ENCODE data around the gene HIBADH.

Gene HIBADH

DNA sequence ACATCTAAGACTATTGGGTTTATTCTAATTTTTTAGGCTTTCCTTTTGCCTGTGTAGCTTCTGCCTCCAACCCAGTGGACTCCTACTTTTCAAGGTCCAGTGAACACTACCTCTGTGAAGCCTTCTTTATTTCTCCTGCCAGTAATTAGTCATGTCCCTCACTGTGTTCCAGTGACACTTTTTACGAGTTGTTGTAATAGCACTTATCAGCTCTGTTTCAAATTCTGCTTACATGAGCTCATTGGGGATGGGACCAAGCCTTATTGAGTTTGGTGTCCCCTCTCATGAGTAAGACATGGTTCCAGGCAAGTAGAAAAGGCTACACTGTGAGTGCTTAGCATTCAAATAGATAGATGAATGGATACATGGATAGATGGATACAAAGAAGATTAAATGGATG, 184.6 kb downstream of the HIBADH start:
- no peak for TF ChIP-seq GABPA (IDR thresholded peaks at IDR 0.05; ENCODE audit: low read depth)
- TF ChIP-seq, protein P1, sequence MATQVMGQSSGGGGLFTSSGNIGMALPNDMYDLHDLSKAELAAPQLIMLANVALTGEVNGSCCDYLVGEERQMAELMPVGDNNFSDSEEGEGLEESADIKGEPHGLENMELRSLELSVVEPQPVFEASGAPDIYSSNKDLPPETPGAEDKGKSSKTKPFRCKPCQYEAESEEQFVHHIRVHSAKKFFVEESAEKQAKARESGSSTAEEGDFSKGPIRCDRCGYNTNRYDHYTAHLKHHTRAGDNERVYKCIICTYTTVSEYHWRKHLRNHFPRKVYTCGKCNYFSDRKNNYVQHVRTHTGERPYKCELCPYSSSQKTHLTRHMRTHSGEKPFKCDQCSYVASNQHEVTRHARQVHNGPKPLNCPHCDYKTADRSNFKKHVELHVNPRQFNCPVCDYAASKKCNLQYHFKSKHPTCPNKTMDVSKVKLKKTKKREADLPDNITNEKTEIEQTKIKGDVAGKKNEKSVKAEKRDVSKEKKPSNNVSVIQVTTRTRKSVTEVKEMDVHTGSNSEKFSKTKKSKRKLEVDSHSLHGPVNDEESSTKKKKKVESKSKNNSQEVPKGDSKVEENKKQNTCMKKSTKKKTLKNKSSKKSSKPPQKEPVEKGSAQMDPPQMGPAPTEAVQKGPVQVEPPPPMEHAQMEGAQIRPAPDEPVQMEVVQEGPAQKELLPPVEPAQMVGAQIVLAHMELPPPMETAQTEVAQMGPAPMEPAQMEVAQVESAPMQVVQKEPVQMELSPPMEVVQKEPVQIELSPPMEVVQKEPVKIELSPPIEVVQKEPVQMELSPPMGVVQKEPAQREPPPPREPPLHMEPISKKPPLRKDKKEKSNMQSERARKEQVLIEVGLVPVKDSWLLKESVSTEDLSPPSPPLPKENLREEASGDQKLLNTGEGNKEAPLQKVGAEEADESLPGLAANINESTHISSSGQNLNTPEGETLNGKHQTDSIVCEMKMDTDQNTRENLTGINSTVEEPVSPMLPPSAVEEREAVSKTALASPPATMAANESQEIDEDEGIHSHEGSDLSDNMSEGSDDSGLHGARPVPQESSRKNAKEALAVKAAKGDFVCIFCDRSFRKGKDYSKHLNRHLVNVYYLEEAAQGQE (IDR thresholded peaks at IDR 0.05; ENCODE audit: insufficient replicate concordance, low read depth): no peak
- TF ChIP-seq SPI1 (IDR thresholded peaks at IDR 0.05; ENCODE audit: borderline replicate concordance, low read depth): no peak
- Histone ChIP-seq H3K4me3 (replicated peaks; ENCODE audit: insufficient read depth, low read length) (no peak overlapping the region), H3K27ac (replicated peaks) (no peak overlapping the region), H3K27me3 (ENCODE audit: insufficient read depth, poor library complexity, severe bottlenecking) (no peaks in the 10 kb centered on the region)
- DNase-seq (ENCODE audit: low read depth in 1 of 2, low spot score in 1 of 2): no peak

DNA sequence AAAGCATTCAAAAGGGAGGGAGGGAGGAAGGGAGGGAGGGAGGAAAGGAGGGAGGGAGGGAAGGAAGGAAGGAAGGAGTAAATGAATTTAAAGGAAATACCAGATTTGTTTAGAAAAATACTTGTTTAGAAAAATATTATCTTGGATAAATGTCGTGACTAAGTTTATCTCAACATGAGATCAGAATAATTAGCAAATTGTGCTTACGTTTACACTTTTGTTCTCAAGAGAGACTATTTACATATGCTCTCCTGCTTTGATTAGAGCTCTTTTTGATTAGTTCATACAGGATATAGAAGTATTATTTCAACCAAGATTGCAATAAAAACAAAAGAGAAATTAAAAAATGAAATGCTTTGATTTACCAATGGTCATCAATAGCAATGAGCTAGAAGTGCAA, 186.2 kb downstream of the HIBADH start:
- DNase-seq (ENCODE audit: low read depth in 1 of 2, low spot score in 1 of 2): no peak
- TF ChIP-seq GABPA (IDR thresholded peaks at IDR 0.05; ENCODE audit: low read depth) (no peak), SPI1 (IDR thresholded peaks at IDR 0.05; ENCODE audit: borderline replicate concordance, low read depth) (no peak), POLR2AphosphoS5 (IDR thresholded peaks at IDR 0.05; ENCODE audit: low read depth) (no peak)
- TF ChIP-seq, protein P2, sequence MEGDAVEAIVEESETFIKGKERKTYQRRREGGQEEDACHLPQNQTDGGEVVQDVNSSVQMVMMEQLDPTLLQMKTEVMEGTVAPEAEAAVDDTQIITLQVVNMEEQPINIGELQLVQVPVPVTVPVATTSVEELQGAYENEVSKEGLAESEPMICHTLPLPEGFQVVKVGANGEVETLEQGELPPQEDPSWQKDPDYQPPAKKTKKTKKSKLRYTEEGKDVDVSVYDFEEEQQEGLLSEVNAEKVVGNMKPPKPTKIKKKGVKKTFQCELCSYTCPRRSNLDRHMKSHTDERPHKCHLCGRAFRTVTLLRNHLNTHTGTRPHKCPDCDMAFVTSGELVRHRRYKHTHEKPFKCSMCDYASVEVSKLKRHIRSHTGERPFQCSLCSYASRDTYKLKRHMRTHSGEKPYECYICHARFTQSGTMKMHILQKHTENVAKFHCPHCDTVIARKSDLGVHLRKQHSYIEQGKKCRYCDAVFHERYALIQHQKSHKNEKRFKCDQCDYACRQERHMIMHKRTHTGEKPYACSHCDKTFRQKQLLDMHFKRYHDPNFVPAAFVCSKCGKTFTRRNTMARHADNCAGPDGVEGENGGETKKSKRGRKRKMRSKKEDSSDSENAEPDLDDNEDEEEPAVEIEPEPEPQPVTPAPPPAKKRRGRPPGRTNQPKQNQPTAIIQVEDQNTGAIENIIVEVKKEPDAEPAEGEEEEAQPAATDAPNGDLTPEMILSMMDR (IDR thresholded peaks at IDR 0.05; ENCODE audit: insufficient read depth, low read length): no peak
- TF ChIP-seq, protein P1 (IDR thresholded peaks at IDR 0.05; ENCODE audit: insufficient replicate concordance, low read depth): no peak
- Histone ChIP-seq H3K27ac (replicated peaks) (no peak overlapping the region), H3K4me3 (replicated peaks; ENCODE audit: insufficient read depth, low read length) (no peak overlapping the region), H3K27me3 (ENCODE audit: insufficient read depth, poor library complexity, severe bottlenecking) (no peaks in the 10 kb centered on the region)
